ENCODE measurements around the gene PPP4R3B. TPM values are rescaled to one million over a fixed set of nuclear protein-coding genes. Genes with fewer than 3 reads are reported as not detected.
"Not testable (repeated sequence)": the region's sequence is repeated elsewhere in the genome, so short reads cannot be mapped to it uniquely, and the experiment has no call there.

PPP4R3B gene
- total RNA-seq, 2 donors from 2014 or later: 61.2 to 81.1 TPM

- H3K27ac ChIP-seq: no peak overlapping the region
- no peaks in the 10 kb centered on the region for H3K27me3 ChIP-seq
- no peak overlapping the region for H3K4me3 ChIP-seq
- no peaks in the 10 kb centered on the region for H3K4me1 ChIP-seq
- no peak overlapping the region for H3K9ac ChIP-seq (ENCODE audit: low read depth in 2 of 2, low read length in 2 of 2)
- no peak for DNase-seq
- no peak for TF ChIP-seq CTCF (IDR thresholded peaks at IDR 0.05)
- intact Hi-C loops (cut with DNase I): no loop called here
- no peaks in the 10 kb centered on the region for H3K9me3 ChIP-seq
- no peaks in the 10 kb centered on the region for H3K36me3 ChIP-seq
Observed at GRCh38 chr2:55592130-55592529, 25.3 kb downstream of the PPP4R3B start.

- no peak for DNase-seq
- no peak for TF ChIP-seq CTCF (IDR thresholded peaks at IDR 0.05)
- H3K27ac ChIP-seq: no peak overlapping the region
- peaks cover 4% of the 10 kb centered on the region for H3K36me3 ChIP-seq
- no peak overlapping the region for H3K9ac ChIP-seq (ENCODE audit: low read depth in 2 of 2, low read length in 2 of 2)
- H3K27me3 ChIP-seq: no peaks in the 10 kb centered on the region
- no peak overlapping the region for H3K4me3 ChIP-seq
- intact Hi-C loops (cut with DNase I): no loop called here
- no peaks in the 10 kb centered on the region for H3K4me1 ChIP-seq
- no peaks in the 10 kb centered on the region for H3K9me3 ChIP-seq
Observed at GRCh38 chr2:55590810-55591440, 26.5 kb downstream of the PPP4R3B start.

GRCh38 chr2:55585451-55586080 is 31.9 kb downstream of the PPP4R3B start:
- Histone ChIP-seq H3K9ac (ENCODE audit: low read depth in 2 of 2, low read length in 2 of 2) (no peak overlapping the region), H3K4me3 (no peak overlapping the region), H3K27me3 (no peaks in the 10 kb centered on the region), H3K27ac (no peak overlapping the region), H3K9me3 (no peaks in the 10 kb centered on the region), H3K4me1 (no peaks in the 10 kb centered on the region), H3K36me3 (peaks cover 13% of the 10 kb centered on the region)
- intact Hi-C loops (cut with DNase I): no loop called here
- no peak for TF ChIP-seq CTCF (IDR thresholded peaks at IDR 0.05)
- no peak for DNase-seq

- Histone ChIP-seq H3K36me3 (peaks cover 11% of the 10 kb centered on the region), H3K9ac (ENCODE audit: low read depth in 2 of 2, low read length in 2 of 2) (no peak overlapping the region)
Observed at GRCh38 chr2:55581874-55582547, 35.4 kb downstream of the PPP4R3B start.

GRCh38 chr2:55581435-55581834 is 36.0 kb downstream of the PPP4R3B start:
- DNase-seq: no peak
- peaks cover 9% of the 10 kb centered on the region for H3K36me3 ChIP-seq
- H3K9ac ChIP-seq (ENCODE audit: low read depth in 2 of 2, low read length in 2 of 2): no peak overlapping the region
- intact Hi-C loops (cut with DNase I): no loop called here
- H3K4me1 ChIP-seq: no peaks in the 10 kb centered on the region
- no peak overlapping the region for H3K27ac ChIP-seq
- TF ChIP-seq CTCF (IDR thresholded peaks at IDR 0.05): no peak
- no peaks in the 10 kb centered on the region for H3K9me3 ChIP-seq
- H3K4me3 ChIP-seq: no peak overlapping the region
- H3K27me3 ChIP-seq: no peaks in the 10 kb centered on the region

More at GRCh38 chr2:55581874-55582547, 35.4 kb downstream of the PPP4R3B start:
- intact Hi-C loops (cut with DNase I): no loop called here
- Histone ChIP-seq H3K27ac (no peak overlapping the region), H3K4me3 (no peak overlapping the region), H3K9me3 (no peaks in the 10 kb centered on the region), H3K27me3 (no peaks in the 10 kb centered on the region), H3K4me1 (no peaks in the 10 kb centered on the region)
- DNase-seq: no peak
- TF ChIP-seq CTCF (IDR thresholded peaks at IDR 0.05): no peak

GRCh38 chr2:55569002-55569401 is 48.4 kb downstream of the PPP4R3B start:
- H3K36me3 ChIP-seq; DNase-seq; intact Hi-C loops (cut with DNase I); H3K27ac ChIP-seq; H3K9me3 ChIP-seq; H3K9ac ChIP-seq (ENCODE audit: low read depth in 2 of 2, low read length in 2 of 2); H3K27me3 ChIP-seq; H3K4me3 ChIP-seq; H3K4me1 ChIP-seq: not testable (repeated sequence)
